Panc1 (cell line): Measurements from ENCODE around the gene KMT5B. TPM values are rescaled to one million over a fixed set of nuclear protein-coding genes. Genes with fewer than 3 reads are reported as not detected.

Experiments used
- ATAC-seq: fragments of 200-7000 bp; cut with Tn5 transposase; 2 replicates; pipeline ENCODE4 v1.9.1; 2020; ENCODE audit warnings: mild to moderate bottlenecking, moderate library complexity
- BruUV-seq: library from RNA; stranded (reverse); fragments of 400-500 nt; replicated peaks from 2 replicates; lab custom pipeline; 2021; lab: Mats Ljungman, UMichigan
- CTCF ChIA-PET: fragments of 300-600 bp; sonication (Branson Sonifier 250); formaldehyde crosslinking; loops from one replicate; lab custom pipeline; 2022; ENCODE audit warnings: antibody characterized with exemption; lab: Charles Lee
- POLR2A ChIA-PET: fragments of 300-600 bp; sonication (Branson Sonifier 250); formaldehyde crosslinking; loops from one replicate; lab custom pipeline; 2022; ENCODE audit warnings: antibody characterized with exemption; lab: Charles Lee
- DNase-seq: peaks from one replicate; pipeline ENCODE4 v3.0.0-alpha.2; 2010; ENCODE audit warnings: low read depth, low spot score
- H3K27ac ChIP-seq: 2 replicates; pipeline ENCODE4 v1.5.1; 2011; ENCODE audit warnings: mild to moderate bottlenecking, low read length, inconsistent platforms
- H3K27me3 ChIP-seq: fragments of 200-500 bp; sonication (Bioruptor generic); 2 replicates; pipeline ENCODE4 v1.6.0; 2014; ENCODE audit warnings: low read length, inconsistent platforms; ENCODE audit not compliant: control insufficient read depth, insufficient read depth
- H3K36me3 ChIP-seq: fragments of 200-500 bp; sonication (Bioruptor generic); 2 replicates; pipeline ENCODE4 v1.5.1; 2014; ENCODE audit warnings: inconsistent platforms, mild to moderate bottlenecking, low read length, moderate library complexity; ENCODE audit not compliant: control insufficient read depth, insufficient read depth
- H3K4me1 ChIP-seq: 2 replicates; pipeline ENCODE4 v1.5.1; 2011; ENCODE audit warnings: inconsistent platforms, mild to moderate bottlenecking, low read length, moderate library complexity; ENCODE audit not compliant: control insufficient read depth, insufficient read depth
- H3K4me3 ChIP-seq, 2 experiments: 2 replicates each; pipeline ENCODE4 v1.5.1; 2011 to 2012; ENCODE audit warnings: low read depth in 2 of 2, low read length in 2 of 2, mild to moderate bottlenecking in 2 of 2, inconsistent platforms in 1 of 2, moderate library complexity in 1 of 2
- H3K9me3 ChIP-seq: fragments of 200-500 bp; sonication (Bioruptor generic); 2 replicates; pipeline ENCODE4 v1.5.1; 2014; ENCODE audit warnings: low read depth, mild to moderate bottlenecking, inconsistent platforms, low read length, moderate library complexity; ENCODE audit not compliant: control insufficient read depth, insufficient read depth
- POLR2AphosphoS5 ChIP-seq: IDR thresholded peaks from 2 replicates; pipeline ENCODE4 v1.6.1; 2012; ENCODE audit warnings: mild to moderate bottlenecking, low read depth, low read length, moderate library complexity
- SIN3A ChIP-seq: IDR thresholded peaks from 2 replicates; pipeline ENCODE4 v1.6.1; 2012; ENCODE audit warnings: low read depth, mild to moderate bottlenecking, low read length, moderate library complexity, borderline replicate concordance; ENCODE audit not compliant: insufficient read depth
- TCF7L2 ChIP-seq: IDR thresholded peaks from 2 replicates; pipeline ENCODE4 v1.6.1; 2011; ENCODE audit warnings: mild to moderate bottlenecking, low read depth, low read length, inconsistent platforms
- in situ Hi-C: cut with HindIII; loops from 2 replicates; pipeline ENCODE4 v1.10.0; 2016; ENCODE audit warnings: low sequenced_read_pairs, low pct_unique_long_range_greater_than_20kb
- intact Hi-C: fragments of 100-400 bp; cut with micrococcal nuclease; formaldehyde crosslinking; loops from one replicate; pipeline ENCODE4 v1.10.0; 2022; ENCODE audit not compliant: unreplicated experiment
- total RNA-seq: library from RNA; stranded (reverse); gene quantifications from one replicate; pipeline ENCODE4 v1.2.1, GENCODE V29; 2021; ENCODE audit not compliant: unreplicated experiment
- TF ChIP-seq, protein P1 (sequence below), 2 experiments: IDR thresholded peaks; 2 replicates each; pipeline ENCODE4 v1.6.1; 2011 to 2012; ENCODE audit warnings: low read depth in 2 of 2, control low read depth in 1 of 2, low read length in 1 of 2, mild to moderate bottlenecking in 1 of 2, moderate library complexity in 1 of 2; ENCODE audit not compliant: insufficient read depth in 1 of 2
- TF ChIP-seq, protein P2 (sequence below): fragments of 450-650 bp; IDR thresholded peaks from 2 replicates; pipeline ENCODE4 v1.5.1; 2017; ENCODE audit warnings: mild to moderate bottlenecking

Gene KMT5B
- total RNA-seq, 1 experiment from 2014 or later = 48.6 TPM

DNA sequence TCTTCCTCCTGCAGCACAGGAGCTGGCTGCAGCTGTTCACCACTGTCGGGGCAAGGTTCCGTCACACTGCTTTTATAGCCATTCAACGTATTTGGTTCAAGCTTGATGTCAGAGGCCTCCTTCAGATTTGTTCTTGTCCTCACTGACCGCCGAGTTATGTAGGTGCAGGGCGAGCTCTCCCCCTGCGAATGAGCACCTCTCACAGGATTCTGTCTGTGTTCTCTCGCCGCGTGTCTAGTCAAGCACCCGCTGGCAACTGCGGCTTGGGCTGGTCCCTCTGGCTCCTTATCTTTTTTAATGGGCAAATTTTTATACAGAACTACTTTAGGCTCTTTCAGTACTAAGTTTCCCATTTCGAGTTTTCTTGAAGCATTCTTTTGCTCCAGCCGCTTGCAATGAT is 54.5 kb downstream of the KMT5B start:
- H3K36me3 ChIP-seq = 0 out of 2 replicates have a peak, but pooled peaks cover 2% of the 10 kb centered on the region
- no peaks in the 10 kb centered on the region for H3K4me1 ChIP-seq
- ChIA-PET POLR2A (no interaction called here), CTCF (no interaction called here)
- intact Hi-C loops = no loop called here
- no peaks in the 10 kb centered on the region for H3K27me3 ChIP-seq
- H3K9me3 ChIP-seq = no peaks in the 10 kb centered on the region
- no peak overlapping the region for H3K27ac ChIP-seq
- TSS peak; percentile 9 for BruUV-seq
- H3K4me3 ChIP-seq = no peak overlapping the region
- in situ Hi-C loops = no loop called here
- TF ChIP-seq, protein P1, sequence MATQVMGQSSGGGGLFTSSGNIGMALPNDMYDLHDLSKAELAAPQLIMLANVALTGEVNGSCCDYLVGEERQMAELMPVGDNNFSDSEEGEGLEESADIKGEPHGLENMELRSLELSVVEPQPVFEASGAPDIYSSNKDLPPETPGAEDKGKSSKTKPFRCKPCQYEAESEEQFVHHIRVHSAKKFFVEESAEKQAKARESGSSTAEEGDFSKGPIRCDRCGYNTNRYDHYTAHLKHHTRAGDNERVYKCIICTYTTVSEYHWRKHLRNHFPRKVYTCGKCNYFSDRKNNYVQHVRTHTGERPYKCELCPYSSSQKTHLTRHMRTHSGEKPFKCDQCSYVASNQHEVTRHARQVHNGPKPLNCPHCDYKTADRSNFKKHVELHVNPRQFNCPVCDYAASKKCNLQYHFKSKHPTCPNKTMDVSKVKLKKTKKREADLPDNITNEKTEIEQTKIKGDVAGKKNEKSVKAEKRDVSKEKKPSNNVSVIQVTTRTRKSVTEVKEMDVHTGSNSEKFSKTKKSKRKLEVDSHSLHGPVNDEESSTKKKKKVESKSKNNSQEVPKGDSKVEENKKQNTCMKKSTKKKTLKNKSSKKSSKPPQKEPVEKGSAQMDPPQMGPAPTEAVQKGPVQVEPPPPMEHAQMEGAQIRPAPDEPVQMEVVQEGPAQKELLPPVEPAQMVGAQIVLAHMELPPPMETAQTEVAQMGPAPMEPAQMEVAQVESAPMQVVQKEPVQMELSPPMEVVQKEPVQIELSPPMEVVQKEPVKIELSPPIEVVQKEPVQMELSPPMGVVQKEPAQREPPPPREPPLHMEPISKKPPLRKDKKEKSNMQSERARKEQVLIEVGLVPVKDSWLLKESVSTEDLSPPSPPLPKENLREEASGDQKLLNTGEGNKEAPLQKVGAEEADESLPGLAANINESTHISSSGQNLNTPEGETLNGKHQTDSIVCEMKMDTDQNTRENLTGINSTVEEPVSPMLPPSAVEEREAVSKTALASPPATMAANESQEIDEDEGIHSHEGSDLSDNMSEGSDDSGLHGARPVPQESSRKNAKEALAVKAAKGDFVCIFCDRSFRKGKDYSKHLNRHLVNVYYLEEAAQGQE (IDR thresholded peaks at IDR 0.05; ENCODE audit: insufficient read depth in 1 of 2, low read depth in 2 of 2, low read length in 1 of 2) = no peak
- TF ChIP-seq SIN3A (no peak), TCF7L2 (no peak), POLR2AphosphoS5 (no peak)
- TF ChIP-seq, protein P2, sequence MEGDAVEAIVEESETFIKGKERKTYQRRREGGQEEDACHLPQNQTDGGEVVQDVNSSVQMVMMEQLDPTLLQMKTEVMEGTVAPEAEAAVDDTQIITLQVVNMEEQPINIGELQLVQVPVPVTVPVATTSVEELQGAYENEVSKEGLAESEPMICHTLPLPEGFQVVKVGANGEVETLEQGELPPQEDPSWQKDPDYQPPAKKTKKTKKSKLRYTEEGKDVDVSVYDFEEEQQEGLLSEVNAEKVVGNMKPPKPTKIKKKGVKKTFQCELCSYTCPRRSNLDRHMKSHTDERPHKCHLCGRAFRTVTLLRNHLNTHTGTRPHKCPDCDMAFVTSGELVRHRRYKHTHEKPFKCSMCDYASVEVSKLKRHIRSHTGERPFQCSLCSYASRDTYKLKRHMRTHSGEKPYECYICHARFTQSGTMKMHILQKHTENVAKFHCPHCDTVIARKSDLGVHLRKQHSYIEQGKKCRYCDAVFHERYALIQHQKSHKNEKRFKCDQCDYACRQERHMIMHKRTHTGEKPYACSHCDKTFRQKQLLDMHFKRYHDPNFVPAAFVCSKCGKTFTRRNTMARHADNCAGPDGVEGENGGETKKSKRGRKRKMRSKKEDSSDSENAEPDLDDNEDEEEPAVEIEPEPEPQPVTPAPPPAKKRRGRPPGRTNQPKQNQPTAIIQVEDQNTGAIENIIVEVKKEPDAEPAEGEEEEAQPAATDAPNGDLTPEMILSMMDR = no peak
- ATAC-seq = no peak
- DNase-seq = no peak

DNA sequence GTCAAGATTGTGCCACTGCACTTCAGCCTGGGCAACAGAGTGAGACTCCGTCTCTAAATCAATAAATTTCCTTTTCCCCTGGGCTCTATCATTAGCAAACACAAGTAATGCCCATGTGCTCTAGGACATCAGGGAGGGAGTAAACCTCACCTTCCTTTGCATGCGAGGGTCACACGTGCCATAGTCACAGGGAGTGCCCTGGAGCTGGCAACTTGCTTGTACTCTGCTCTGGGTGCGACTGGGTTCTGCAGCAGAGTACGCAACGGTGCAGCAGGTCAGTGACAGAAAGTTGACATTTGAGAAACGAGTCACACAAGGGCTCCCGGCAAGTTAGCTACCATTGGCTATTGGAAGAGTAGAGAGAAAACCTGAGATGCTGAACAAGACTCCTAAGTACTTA is 59.4 kb downstream of the KMT5B start:
- POLR2A ChIA-PET = no interaction called here
- in situ Hi-C loops = no loop called here
- intact Hi-C loops = no loop called here

More for the DNA sequence above, 59.4 kb downstream of the KMT5B start:
- Histone ChIP-seq H3K27ac (no peak overlapping the region), H3K9me3 (no peaks in the 10 kb centered on the region), H3K4me3 (no peak overlapping the region), H3K36me3 (0 out of 2 replicates have a peak, but pooled peaks cover 2% of the 10 kb centered on the region), H3K27me3 (no peaks in the 10 kb centered on the region), H3K4me1 (peaks cover 16% of the 10 kb centered on the region)
- ATAC-seq (no peak), DNase-seq (no peak)
- TF ChIP-seq, protein P1 (IDR thresholded peaks at IDR 0.05; ENCODE audit: insufficient read depth in 1 of 2, low read depth in 2 of 2, low read length in 1 of 2) = no peak
- TF ChIP-seq, protein P2 = no peak
- TF ChIP-seq SIN3A (no peak), TCF7L2 (no peak), POLR2AphosphoS5 (no peak)
- BruUV-seq = no TSS peak
- CTCF ChIA-PET = no interaction called here
